ENCODE measurements around the gene SCN4A. TPM values are rescaled to one million over a fixed set of nuclear protein-coding genes. Genes with fewer than 3 reads are reported as not detected.
"Not testable (repeated sequence)": the region's sequence is repeated elsewhere in the genome, so short reads cannot be mapped to it uniquely, and the experiment has no call there.

SCN4A gene
- total RNA-seq, 2 donors from 2014 or later = 3.9 to 4.4 TPM

DNA sequence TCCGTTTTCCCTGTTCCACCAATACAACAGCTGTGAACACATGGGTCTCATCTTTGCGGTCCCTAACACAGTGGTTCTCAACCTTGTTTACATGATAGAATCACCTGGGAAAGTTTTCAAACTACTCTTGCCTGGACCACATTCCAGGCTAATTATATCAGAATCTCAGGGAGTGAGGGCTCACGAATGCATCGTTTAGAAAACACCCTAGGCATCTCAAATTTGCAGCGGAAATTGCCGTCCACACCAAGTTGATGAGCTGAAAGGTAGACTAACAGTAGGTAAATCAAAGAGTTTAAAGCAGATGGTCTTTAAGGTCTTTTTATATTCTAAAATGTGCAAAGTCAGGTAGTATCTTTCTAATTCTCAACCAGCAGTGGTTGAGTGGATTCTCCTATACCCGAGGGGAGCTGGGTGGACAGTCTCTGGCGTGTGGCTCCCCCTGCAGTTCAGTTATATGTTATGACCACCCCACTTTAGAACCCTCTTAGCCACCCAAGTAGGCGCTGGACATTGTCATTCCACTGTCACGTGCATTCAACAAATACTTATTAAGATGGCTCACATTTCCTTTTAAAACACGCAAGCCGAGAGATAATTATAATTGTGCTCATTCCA lies 65.4 kb downstream of the SCN4A start:
- not testable (repeated sequence) for H3K27ac Mint-ChIP-seq; H3K9me3 Mint-ChIP-seq; H3K9me3 ChIP-seq (ENCODE audit: control insufficient read depth, low read length); H3K36me3 Mint-ChIP-seq (ENCODE audit: low read depth); H3K4me3 Mint-ChIP-seq; H3K4me1 ChIP-seq (ENCODE audit: control insufficient read depth, insufficient read depth, low read length); H3K27me3 ChIP-seq (ENCODE audit: control insufficient read depth, insufficient read depth, low read length, poor library complexity, severe bottlenecking); H3K36me3 ChIP-seq (ENCODE audit: control insufficient read depth, insufficient read depth, low read length); H3K4me3 ChIP-seq (ENCODE audit: low read length); H3K9ac ChIP-seq (ENCODE audit: extremely low read depth, low read length, poor library complexity, severe bottlenecking); H3K27ac ChIP-seq (ENCODE audit: low read depth, low read length)
- Mint-ChIP-seq H3K4me1 (peaks cover 14% of the 10 kb centered on the region), H3K27me3 (ENCODE audit: insufficient read depth) (peaks cover 42% of the 10 kb centered on the region)
- WGBS, 2 experiments (ENCODE audit: insufficient coverage in 1 of 2, insufficient read length in 1 of 2) = 84 to 95% methylated on average over 5 to 7 of the region's 12 CpGs
- DNase-seq = peak; percentile 80
- TF ChIP-seq, protein P1, sequence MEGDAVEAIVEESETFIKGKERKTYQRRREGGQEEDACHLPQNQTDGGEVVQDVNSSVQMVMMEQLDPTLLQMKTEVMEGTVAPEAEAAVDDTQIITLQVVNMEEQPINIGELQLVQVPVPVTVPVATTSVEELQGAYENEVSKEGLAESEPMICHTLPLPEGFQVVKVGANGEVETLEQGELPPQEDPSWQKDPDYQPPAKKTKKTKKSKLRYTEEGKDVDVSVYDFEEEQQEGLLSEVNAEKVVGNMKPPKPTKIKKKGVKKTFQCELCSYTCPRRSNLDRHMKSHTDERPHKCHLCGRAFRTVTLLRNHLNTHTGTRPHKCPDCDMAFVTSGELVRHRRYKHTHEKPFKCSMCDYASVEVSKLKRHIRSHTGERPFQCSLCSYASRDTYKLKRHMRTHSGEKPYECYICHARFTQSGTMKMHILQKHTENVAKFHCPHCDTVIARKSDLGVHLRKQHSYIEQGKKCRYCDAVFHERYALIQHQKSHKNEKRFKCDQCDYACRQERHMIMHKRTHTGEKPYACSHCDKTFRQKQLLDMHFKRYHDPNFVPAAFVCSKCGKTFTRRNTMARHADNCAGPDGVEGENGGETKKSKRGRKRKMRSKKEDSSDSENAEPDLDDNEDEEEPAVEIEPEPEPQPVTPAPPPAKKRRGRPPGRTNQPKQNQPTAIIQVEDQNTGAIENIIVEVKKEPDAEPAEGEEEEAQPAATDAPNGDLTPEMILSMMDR (conservative IDR thresholded peaks at IDR 0.05) = peak; percentile 74

- not testable (repeated sequence) for H3K27ac Mint-ChIP-seq; H3K9me3 ChIP-seq (ENCODE audit: control insufficient read depth, low read length); H3K27ac ChIP-seq (ENCODE audit: low read depth, low read length); H3K9me3 Mint-ChIP-seq; H3K4me3 ChIP-seq (ENCODE audit: low read length); H3K36me3 ChIP-seq (ENCODE audit: control insufficient read depth, insufficient read depth, low read length); DNase-seq; H3K9ac ChIP-seq (ENCODE audit: extremely low read depth, low read length, poor library complexity, severe bottlenecking); H3K27me3 ChIP-seq (ENCODE audit: control insufficient read depth, insufficient read depth, low read length, poor library complexity, severe bottlenecking); H3K4me3 Mint-ChIP-seq; H3K4me1 ChIP-seq (ENCODE audit: control insufficient read depth, insufficient read depth, low read length); H3K36me3 Mint-ChIP-seq (ENCODE audit: low read depth)
- Mint-ChIP-seq H3K27me3 (ENCODE audit: insufficient read depth) (peaks cover 44% of the 10 kb centered on the region), H3K4me1 (peaks cover 12% of the 10 kb centered on the region)
- WGBS, 2 experiments (ENCODE audit: insufficient coverage in 1 of 2, insufficient read length in 1 of 2) = 85 to 96% methylated on average over 7 to 8 of the region's 8 CpGs
These were observed 67.9 kb downstream of the SCN4A start for GRCh38 chr17:63904796-63905195.

DNA sequence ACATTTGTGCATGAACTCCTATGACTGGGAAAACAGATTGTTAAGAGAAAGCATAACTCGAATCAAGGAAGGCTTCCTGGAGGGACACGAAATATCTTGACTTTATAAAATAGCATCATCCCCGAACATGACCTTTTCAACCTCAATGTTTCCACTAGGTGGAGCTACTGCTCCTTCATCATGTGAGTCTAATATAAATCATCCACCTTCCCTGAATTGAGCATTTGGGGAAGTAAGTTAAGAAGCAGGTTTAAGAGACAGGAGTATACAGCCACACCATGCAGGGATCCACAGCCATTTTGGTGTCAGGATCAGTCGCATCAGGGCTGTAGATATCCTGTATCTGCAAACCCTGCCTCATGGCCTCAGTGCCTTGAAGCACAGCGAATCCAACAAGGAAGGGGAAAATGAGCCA lies 68.9 kb downstream of the SCN4A start:
- H3K9ac ChIP-seq (ENCODE audit: extremely low read depth, low read length, poor library complexity, severe bottlenecking); H3K36me3 Mint-ChIP-seq (ENCODE audit: low read depth); H3K4me1 ChIP-seq (ENCODE audit: control insufficient read depth, insufficient read depth, low read length); H3K4me3 Mint-ChIP-seq; H3K9me3 ChIP-seq (ENCODE audit: control insufficient read depth, low read length); DNase-seq; H3K4me3 ChIP-seq (ENCODE audit: low read length); H3K27ac Mint-ChIP-seq; H3K27me3 ChIP-seq (ENCODE audit: control insufficient read depth, insufficient read depth, low read length, poor library complexity, severe bottlenecking); H3K27ac ChIP-seq (ENCODE audit: low read depth, low read length); H3K36me3 ChIP-seq (ENCODE audit: control insufficient read depth, insufficient read depth, low read length); H3K9me3 Mint-ChIP-seq: not testable (repeated sequence)
- Mint-ChIP-seq H3K27me3 (ENCODE audit: insufficient read depth) (peaks cover 37% of the 10 kb centered on the region), H3K4me1 (peaks cover 12% of the 10 kb centered on the region)
- TF ChIP-seq, protein P1 (conservative IDR thresholded peaks at IDR 0.05) = peak; percentile 76
- WGBS, 2 experiments (ENCODE audit: insufficient coverage in 1 of 2, insufficient read length in 1 of 2) = 56 to 73% methylated on average over 4 to 5 of the region's 5 CpGs

- not testable (repeated sequence) for H3K4me3 ChIP-seq (ENCODE audit: low read length); H3K9me3 ChIP-seq (ENCODE audit: control insufficient read depth, low read length); H3K9me3 Mint-ChIP-seq; H3K4me1 ChIP-seq (ENCODE audit: control insufficient read depth, insufficient read depth, low read length); H3K9ac ChIP-seq (ENCODE audit: extremely low read depth, low read length, poor library complexity, severe bottlenecking); H3K27me3 ChIP-seq (ENCODE audit: control insufficient read depth, insufficient read depth, low read length, poor library complexity, severe bottlenecking); H3K27ac Mint-ChIP-seq; H3K4me3 Mint-ChIP-seq; H3K36me3 ChIP-seq (ENCODE audit: control insufficient read depth, insufficient read depth, low read length); H3K27ac ChIP-seq (ENCODE audit: low read depth, low read length); H3K36me3 Mint-ChIP-seq (ENCODE audit: low read depth); DNase-seq; H3K4me1 Mint-ChIP-seq
- H3K27me3 Mint-ChIP-seq (ENCODE audit: insufficient read depth) = peaks cover 29% of the 10 kb centered on the region
- WGBS, 2 experiments (ENCODE audit: insufficient coverage in 1 of 2, insufficient read length in 1 of 2) = 95% methylated on average over 2 of the region's 2 CpGs
These were observed 70.7 kb downstream of the SCN4A start for GRCh38 chr17:63901971-63902370.

- H3K4me1 Mint-ChIP-seq; H3K4me3 ChIP-seq (ENCODE audit: low read length); H3K4me1 ChIP-seq (ENCODE audit: control insufficient read depth, insufficient read depth, low read length); H3K9ac ChIP-seq (ENCODE audit: extremely low read depth, low read length, poor library complexity, severe bottlenecking); H3K4me3 Mint-ChIP-seq; DNase-seq; H3K27ac Mint-ChIP-seq; H3K27ac ChIP-seq (ENCODE audit: low read depth, low read length); H3K36me3 Mint-ChIP-seq (ENCODE audit: low read depth); H3K36me3 ChIP-seq (ENCODE audit: control insufficient read depth, insufficient read depth, low read length); H3K9me3 ChIP-seq (ENCODE audit: control insufficient read depth, low read length); H3K9me3 Mint-ChIP-seq; H3K27me3 ChIP-seq (ENCODE audit: control insufficient read depth, insufficient read depth, low read length, poor library complexity, severe bottlenecking): not testable (repeated sequence)
- WGBS, 2 experiments (ENCODE audit: insufficient coverage in 1 of 2, insufficient read length in 1 of 2) = 86% methylated on average over 6 of the region's 6 CpGs; no CpG with 5 or more reads in 1 of the 2 experiments
- peaks cover 19% of the 10 kb centered on the region for H3K27me3 Mint-ChIP-seq (ENCODE audit: insufficient read depth)
These were observed 73.6 kb downstream of the SCN4A start for GRCh38 chr17:63898899-63899798.

Data from endodermal cell (in vitro differentiated cells).